SK-N-SH (cell line): ENCODE results near the gene RBM20.

ENCODE experiments used
- CTCF ChIP-seq: fragments of 200-600 bp; sonication (generic); IDR thresholded peaks from 2 replicates; pipeline ENCODE4 v1.6.1; 2017; ENCODE audit warnings: antibody characterized with exemption, mild to moderate bottlenecking, moderate library complexity
- EP300 ChIP-seq, 2 experiments: IDR thresholded peaks; 2 replicates each; pipeline versions ENCODE4 v1.4.0 to v1.6.1; 2012; ENCODE audit warnings: borderline replicate concordance in 1 of 2, low read depth in 1 of 2, low read length in 1 of 2
- EZH2phosphoT487 ChIP-seq: fragments of 200-600 bp; sonication (generic); IDR thresholded peaks from 2 replicates; pipeline ENCODE4 v1.6.1; 2017; ENCODE audit warnings: low read depth, mixed run types, mild to moderate bottlenecking, antibody characterized with exemption, moderate library complexity, borderline replicate concordance
- FOXM1 ChIP-seq: IDR thresholded peaks from 2 replicates; pipeline ENCODE4 v1.4.0; 2012; ENCODE audit warnings: low read depth, mild to moderate bottlenecking
- GABPA ChIP-seq: IDR thresholded peaks from 2 replicates; pipeline ENCODE4 v1.4.0; 2012; ENCODE audit warnings: low read depth, mild to moderate bottlenecking
- GATA2 ChIP-seq: sonication (generic); formaldehyde crosslinking; IDR thresholded peaks from 2 replicates; pipeline ENCODE4 v1.5.0; 2020; ENCODE audit warnings: mild to moderate bottlenecking, missing genetic modification reagents
- MXI1 ChIP-seq: IDR thresholded peaks from 2 replicates; pipeline ENCODE4 v1.6.1; 2012; ENCODE audit warnings: mild to moderate bottlenecking, low read depth, low read length, improper control_type of control experiment
- POLR2AphosphoS5 ChIP-seq: IDR thresholded peaks from 2 replicates; pipeline ENCODE4 v1.6.1; 2012; ENCODE audit warnings: low read depth, low read length
- RAD21 ChIP-seq: IDR thresholded peaks from 2 replicates; pipeline ENCODE4 v1.6.1; 2012; ENCODE audit warnings: mild to moderate bottlenecking, low read length
- REST ChIP-seq: IDR thresholded peaks from 2 replicates; pipeline ENCODE4 v1.6.1; 2012; ENCODE audit warnings: mild to moderate bottlenecking, low read depth, low read length, moderate library complexity
- RFX5 ChIP-seq: IDR thresholded peaks from 2 replicates; pipeline ENCODE4 v1.6.1; 2012; ENCODE audit warnings: mild to moderate bottlenecking, improper control_type of control experiment, low read length
- SIN3A ChIP-seq: IDR thresholded peaks from 2 replicates; pipeline ENCODE4 v1.6.1; 2012; ENCODE audit warnings: low read depth, mild to moderate bottlenecking, low read length, moderate library complexity, borderline replicate concordance

- TF ChIP-seq FOXM1, result no peak
- no peak for TF ChIP-seq CTCF
- TF ChIP-seq REST, result no peak
- TF ChIP-seq EZH2phosphoT487, result no peak
- no peak for TF ChIP-seq RAD21
- no peak for TF ChIP-seq SIN3A
- TF ChIP-seq GABPA, result no peak
- TF ChIP-seq GATA2 (CRISPR knock-in tag), result no peak
- TF ChIP-seq POLR2AphosphoS5, result no peak
- TF ChIP-seq RFX5, result no peak
- no peak for TF ChIP-seq EP300 (IDR thresholded peaks at IDR 0.05; ENCODE audit: borderline replicate concordance in 1 of 2, low read depth in 1 of 2, low read length in 1 of 2)
- TF ChIP-seq MXI1, result no peak
Measured at GRCh38 chr10:110782616-110783015, 138.5 kb downstream of the RBM20 start.
